ENCODE results near the gene CAMK2A. TPM values are rescaled to one million over a fixed set of nuclear protein-coding genes. Genes with fewer than 3 reads are reported as not detected.

The CAMK2A gene
- total RNA-seq, 1 donor from 2014 or later, result not detected

GRCh38 chr5:150189326-150189725 is 100.2 kb downstream of the CAMK2A start:
- no peak for DNase-seq (ENCODE audit: low spot score, unreplicated experiment)
- no peaks in the 10 kb centered on the region for H3K4me1 Mint-ChIP-seq (ENCODE audit: low read depth)
- no peak overlapping the region for H3K4me3 Mint-ChIP-seq (ENCODE audit: low read depth)
- no peaks in the 10 kb centered on the region for H3K36me3 Mint-ChIP-seq (ENCODE audit: insufficient read depth)
- no peak for TF ChIP-seq CTCF (IDR thresholded peaks at IDR 0.05; ENCODE audit: unreplicated experiment)
- H3K27ac Mint-ChIP-seq, result no peak overlapping the region
- H3K27me3 Mint-ChIP-seq, result peaks cover 85% of the 10 kb centered on the region
- no peaks in the 10 kb centered on the region for H3K9me3 Mint-ChIP-seq (ENCODE audit: low read depth)

- TF ChIP-seq CTCF (IDR thresholded peaks at IDR 0.05; ENCODE audit: unreplicated experiment), result no peak
- no peak overlapping the region for H3K4me3 Mint-ChIP-seq (ENCODE audit: low read depth)
- H3K36me3 Mint-ChIP-seq (ENCODE audit: insufficient read depth), result no peaks in the 10 kb centered on the region
- DNase-seq (ENCODE audit: low spot score, unreplicated experiment), result no peak
- no peaks in the 10 kb centered on the region for H3K9me3 Mint-ChIP-seq (ENCODE audit: low read depth)
- H3K27ac Mint-ChIP-seq, result no peak overlapping the region
- H3K4me1 Mint-ChIP-seq (ENCODE audit: low read depth), result no peaks in the 10 kb centered on the region
- H3K27me3 Mint-ChIP-seq, result peaks cover 79% of the 10 kb centered on the region
Measured at GRCh38 chr5:150188146-150188842, 101.3 kb downstream of the CAMK2A start.

- Mint-ChIP-seq H3K4me1 (ENCODE audit: low read depth) (no peaks in the 10 kb centered on the region), H3K9me3 (ENCODE audit: low read depth) (no peaks in the 10 kb centered on the region), H3K4me3 (ENCODE audit: low read depth) (no peak overlapping the region), H3K27ac (no peak overlapping the region), H3K27me3 (peaks cover 77% of the 10 kb centered on the region), H3K36me3 (ENCODE audit: insufficient read depth) (no peaks in the 10 kb centered on the region)
- no peak for DNase-seq (ENCODE audit: low spot score, unreplicated experiment)
- TF ChIP-seq CTCF (IDR thresholded peaks at IDR 0.05; ENCODE audit: unreplicated experiment), result no peak
Measured at GRCh38 chr5:150186897-150187296, 102.7 kb downstream of the CAMK2A start.

- Mint-ChIP-seq H3K4me3 (ENCODE audit: low read depth) (no peak overlapping the region), H3K27me3 (peaks cover 75% of the 10 kb centered on the region), H3K9me3 (ENCODE audit: low read depth) (no peaks in the 10 kb centered on the region), H3K36me3 (ENCODE audit: insufficient read depth) (no peaks in the 10 kb centered on the region), H3K4me1 (ENCODE audit: low read depth) (no peaks in the 10 kb centered on the region), H3K27ac (no peak overlapping the region)
- TF ChIP-seq CTCF (IDR thresholded peaks at IDR 0.05; ENCODE audit: unreplicated experiment), result no peak
- DNase-seq (ENCODE audit: low spot score, unreplicated experiment), result no peak
Measured at GRCh38 chr5:150186137-150186536, 103.4 kb downstream of the CAMK2A start.

GRCh38 chr5:150184990-150185912 is 104.3 kb downstream of the CAMK2A start:
- peaks cover 70% of the 10 kb centered on the region for H3K27me3 Mint-ChIP-seq
- H3K27ac Mint-ChIP-seq, result no peak overlapping the region
- H3K4me1 Mint-ChIP-seq (ENCODE audit: low read depth), result no peaks in the 10 kb centered on the region
- DNase-seq (ENCODE audit: low spot score, unreplicated experiment), result no peak
- H3K9me3 Mint-ChIP-seq (ENCODE audit: low read depth), result no peaks in the 10 kb centered on the region
- H3K4me3 Mint-ChIP-seq (ENCODE audit: low read depth), result no peak overlapping the region
- no peak for TF ChIP-seq CTCF (IDR thresholded peaks at IDR 0.05; ENCODE audit: unreplicated experiment)
- no peaks in the 10 kb centered on the region for H3K36me3 Mint-ChIP-seq (ENCODE audit: insufficient read depth)

All from progenitor cell of endocrine pancreas (in vitro differentiated cells).